CD4-positive, alpha-beta T cell treated with Interleukin-17A for 1 hour (primary cell): ENCODE results near the gene GNG7.

ENCODE experiments used
- DNase-seq: peaks from one replicate; pipeline ENCODE4 v3.0.0-alpha.2; 2020

Gene GNG7

GRCh38 chr19:2639999-2640398, 62.5 kb downstream of the GNG7 start:
- DNase-seq = no peak

DNA sequence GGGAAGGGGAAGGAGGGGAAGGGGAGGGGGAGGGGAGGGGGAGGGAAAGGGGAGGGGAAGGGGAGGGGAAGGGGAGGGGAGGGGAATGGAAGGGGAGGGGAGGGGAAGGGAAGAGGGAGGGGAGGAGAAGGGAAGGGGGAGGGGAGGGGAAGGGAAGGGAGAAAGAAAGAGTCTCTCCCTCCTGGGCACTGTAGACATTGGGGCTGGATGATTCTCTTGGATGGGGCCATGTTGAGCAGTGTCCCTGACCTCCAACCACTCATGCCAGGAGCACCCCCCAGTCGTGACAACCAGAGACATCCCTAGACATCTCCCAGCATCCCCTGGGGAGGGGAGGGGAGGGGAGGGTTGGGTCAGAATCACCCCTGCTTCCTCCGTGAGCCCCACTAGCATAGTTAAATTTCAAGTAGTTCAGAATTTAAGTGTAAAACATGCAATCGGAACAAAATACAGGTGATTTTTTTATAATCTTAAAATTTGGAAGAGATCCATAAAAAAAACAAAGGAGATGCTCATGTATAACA, 64.0 kb downstream of the GNG7 start:
- DNase-seq = no peak

GRCh38 chr19:2636897-2637683, 65.4 kb downstream of the GNG7 start:
- DNase-seq = peak; percentile 81

- no peak for DNase-seq
Measured at GRCh38 chr19:2636141-2636896, 66.2 kb downstream of the GNG7 start.

GRCh38 chr19:2634960-2635359, 67.5 kb downstream of the GNG7 start:
- DNase-seq = no peak

GRCh38 chr19:2634228-2634951, 68.1 kb downstream of the GNG7 start:
- no peak for DNase-seq

DNA sequence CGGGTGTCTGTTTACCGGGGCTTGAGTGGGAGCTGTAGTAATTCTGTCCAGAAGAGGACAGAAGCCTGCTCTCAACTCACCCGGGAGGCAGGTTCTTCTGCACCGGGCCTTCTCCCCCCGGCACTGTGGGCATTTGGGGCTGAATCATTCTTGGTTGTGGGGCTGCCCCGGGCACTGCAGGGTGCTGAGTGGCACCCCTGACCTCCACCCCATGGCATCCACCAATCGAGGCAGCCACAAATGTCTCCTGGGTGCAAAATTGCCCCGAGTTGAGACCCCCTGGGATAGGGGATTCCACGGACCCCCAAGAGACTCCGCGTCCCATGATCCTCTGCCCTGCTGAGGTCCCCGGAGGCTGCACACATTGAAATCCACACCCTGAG, 68.8 kb downstream of the GNG7 start:
- DNase-seq = no peak

DNA sequence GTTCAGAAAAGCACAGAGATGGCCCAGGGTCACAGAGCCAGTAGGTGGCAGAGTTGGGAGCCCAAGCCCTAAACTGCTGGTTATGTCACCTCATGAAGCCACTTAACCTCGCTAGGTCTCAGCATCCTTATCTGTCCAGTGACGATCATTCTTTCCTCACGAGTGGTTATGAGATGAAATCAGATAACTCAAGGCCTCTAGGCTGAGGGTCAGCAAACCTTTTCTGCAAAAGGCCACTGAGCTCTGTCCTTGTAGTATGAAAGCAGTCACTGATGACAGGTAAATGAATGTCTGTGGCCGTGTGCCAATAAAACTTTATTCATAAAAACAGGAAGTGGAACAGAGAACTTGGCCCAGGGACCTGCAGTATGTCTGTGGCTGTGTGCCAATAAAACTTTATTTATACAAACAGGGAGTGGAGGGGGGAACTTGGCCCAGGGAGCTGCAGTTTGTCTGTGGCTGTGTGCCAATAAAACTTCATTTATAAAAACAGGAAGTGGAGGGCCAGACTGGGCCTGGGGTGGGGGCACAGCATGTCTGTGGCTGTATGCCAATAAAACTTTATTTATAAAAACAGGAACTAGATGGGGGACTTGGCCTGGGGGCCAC, 71.2 kb downstream of the GNG7 start:
- peak; percentile 41 for DNase-seq

DNA sequence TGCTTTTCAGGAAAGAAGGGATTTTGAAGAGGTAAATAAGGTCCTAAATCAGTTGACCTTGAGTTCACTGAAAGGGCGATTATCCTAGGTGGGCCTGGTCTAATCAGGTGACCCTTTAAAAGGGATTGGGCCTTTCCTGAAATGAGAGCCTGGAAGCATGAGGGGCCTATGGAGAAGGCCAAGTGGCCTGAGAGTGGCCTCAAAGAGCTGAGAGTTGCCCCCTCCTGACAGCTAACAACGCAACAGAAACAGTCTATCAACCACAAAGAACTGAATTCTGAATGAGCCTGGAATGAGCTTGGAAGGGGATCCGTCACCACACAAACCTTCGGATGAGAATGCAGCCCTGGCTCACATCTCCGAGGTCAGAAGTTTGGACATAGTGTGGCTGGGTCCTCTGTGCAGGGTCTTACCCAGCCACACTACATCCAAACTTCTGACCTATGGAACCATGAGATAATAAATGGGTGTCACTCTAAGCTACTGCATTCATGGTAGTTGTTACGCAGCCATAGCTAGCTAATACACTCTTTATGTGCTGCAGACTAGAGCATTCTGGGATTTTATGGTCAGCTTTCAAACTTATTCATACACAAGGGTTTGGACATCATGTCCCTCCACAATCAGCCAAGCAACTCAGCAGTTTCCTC, 72.0 kb downstream of the GNG7 start:
- DNase-seq = no peak

- DNase-seq = peak; percentile 59
Measured at GRCh38 chr19:2629491-2630351, 72.8 kb downstream of the GNG7 start.

GRCh38 chr19:2628597-2628996, 73.9 kb downstream of the GNG7 start:
- no peak for DNase-seq

DNA sequence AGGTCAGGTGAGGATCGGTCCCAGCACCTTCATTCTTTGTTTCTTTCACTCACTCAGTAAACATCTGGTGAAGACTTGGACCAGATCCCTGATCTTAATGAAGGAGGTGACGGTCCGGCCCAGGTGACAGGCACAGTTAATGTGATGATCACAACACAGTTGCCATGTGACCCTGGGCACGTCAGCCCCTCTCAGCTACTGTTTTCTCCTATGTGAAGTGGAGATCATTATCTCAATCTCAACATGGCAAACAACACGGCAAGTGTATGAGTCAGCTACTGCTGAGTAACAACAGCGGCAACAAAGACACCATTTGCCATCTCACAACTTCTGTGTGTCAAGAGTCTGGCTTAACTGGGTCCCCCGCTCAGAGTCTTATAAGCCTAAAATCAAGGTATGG, 74.6 kb downstream of the GNG7 start:
- no peak for DNase-seq

DNA sequence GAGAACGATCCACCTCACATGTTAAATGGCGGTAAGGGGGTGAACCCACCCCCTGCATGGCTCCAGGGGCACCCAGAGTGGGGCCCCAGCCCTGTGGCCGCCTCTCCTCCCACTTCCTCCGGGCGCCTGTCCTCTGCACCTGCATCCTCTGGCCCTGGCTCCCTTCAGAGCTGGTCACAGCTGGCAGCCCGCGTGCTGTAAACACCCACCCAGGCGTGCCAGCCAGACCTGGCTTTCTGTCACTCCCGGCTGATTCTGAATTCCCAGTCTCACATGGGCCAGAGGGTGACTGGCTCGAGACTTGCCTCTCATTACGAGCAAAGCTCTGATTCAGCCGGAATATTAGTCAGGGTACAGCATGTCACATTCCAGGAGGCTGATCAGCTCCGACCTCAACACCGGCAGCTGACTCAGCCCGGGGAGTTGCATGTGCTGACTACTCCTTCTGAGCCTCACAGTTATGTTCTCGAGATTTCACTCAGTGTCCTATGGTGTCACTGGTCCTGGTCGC, 75.1 kb downstream of the GNG7 start:
- DNase-seq = no peak

DNA sequence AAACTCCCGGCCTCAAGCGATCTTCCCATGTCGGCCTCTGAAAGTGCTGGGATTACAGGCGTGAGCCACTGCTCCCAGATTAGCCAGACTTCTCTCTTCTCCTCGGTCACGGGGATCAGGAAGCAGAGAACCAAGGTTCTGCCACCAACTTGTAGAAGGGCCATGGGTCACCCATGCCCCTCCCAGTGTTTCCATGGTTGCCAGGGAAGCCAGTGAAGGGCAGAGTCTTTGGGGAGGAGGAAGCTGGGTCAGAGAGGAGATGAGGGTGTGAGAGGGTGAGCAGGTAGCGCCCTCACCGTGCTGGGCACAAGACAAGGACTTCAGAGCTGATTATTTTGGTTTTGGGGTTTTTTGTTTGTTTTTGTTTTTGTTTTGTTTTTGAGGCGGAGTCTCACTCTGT, 77.1 kb downstream of the GNG7 start:
- no peak for DNase-seq

GRCh38 chr19:2624537-2625091, 77.9 kb downstream of the GNG7 start:
- no peak for DNase-seq

DNA sequence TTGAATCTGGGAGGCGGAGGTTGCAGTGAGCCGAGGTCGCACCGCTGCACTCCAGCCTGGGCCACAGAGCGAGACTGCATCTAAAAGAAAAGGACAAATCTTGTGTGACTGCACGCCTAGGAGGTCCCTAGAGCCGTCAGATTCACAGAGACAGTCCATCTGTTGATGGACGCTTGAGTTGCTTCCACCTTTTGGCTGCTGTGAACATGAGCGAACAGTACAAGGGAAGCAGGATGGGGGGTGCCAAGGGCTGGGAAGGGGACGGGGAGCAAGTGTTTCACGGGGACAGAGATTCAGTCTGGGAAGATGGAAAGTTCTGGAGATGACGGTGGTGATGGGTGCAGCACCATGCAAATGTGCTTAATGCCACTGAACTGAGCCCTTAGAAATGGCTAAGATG, 78.7 kb downstream of the GNG7 start:
- no peak for DNase-seq

DNA sequence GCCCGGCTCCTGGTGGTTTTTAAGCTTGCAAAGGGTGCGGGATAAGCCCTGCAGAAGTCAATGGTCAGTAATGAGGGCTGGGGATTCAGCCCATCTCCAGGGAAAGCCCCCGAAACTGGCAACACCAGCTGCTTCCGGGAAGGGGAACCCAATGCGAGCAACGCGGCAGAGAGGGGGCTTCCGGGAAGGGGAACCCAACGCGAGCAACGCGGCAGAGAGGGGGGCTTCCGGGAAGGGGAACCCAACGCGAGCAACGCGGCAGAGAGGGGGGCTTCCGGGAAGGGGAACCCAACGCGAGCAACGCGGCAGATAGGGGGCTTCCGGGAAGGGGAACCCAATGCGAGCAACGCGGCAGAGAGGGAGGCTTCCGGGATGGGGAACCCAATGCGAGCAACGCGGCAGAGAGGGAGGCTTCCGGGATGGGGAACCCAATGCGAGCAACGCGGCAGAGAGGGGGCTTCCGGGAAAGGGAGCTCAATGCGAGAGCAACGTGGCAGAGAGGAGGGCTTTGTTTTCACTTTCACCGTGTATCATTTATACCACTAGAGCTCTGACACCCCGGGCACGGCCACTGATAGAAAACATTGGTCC, 80.0 kb downstream of the GNG7 start:
- peak; percentile 86 for DNase-seq

DNA sequence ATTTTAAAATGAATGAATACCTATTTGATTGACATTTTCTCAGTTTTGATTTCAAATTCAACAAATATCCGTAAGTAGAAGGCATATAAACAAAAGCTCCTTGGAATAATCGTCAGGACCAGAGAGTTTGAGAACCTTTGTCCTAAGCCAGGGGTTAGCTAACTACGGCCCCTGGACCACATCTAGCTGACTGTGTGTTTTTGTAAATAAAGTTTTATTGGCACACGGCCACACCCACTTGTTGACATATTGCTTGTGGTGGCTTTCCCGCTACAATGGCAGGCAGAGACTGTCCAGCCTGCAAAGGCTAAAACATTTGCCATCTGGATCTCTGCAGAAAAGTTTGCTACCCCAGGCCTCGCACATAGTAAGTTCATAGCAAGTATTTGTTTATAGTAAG, 83.4 kb downstream of the GNG7 start:
- DNase-seq = no peak

- DNase-seq = peak; percentile 68
Measured at GRCh38 chr19:2618611-2619010, 83.9 kb downstream of the GNG7 start.

DNA sequence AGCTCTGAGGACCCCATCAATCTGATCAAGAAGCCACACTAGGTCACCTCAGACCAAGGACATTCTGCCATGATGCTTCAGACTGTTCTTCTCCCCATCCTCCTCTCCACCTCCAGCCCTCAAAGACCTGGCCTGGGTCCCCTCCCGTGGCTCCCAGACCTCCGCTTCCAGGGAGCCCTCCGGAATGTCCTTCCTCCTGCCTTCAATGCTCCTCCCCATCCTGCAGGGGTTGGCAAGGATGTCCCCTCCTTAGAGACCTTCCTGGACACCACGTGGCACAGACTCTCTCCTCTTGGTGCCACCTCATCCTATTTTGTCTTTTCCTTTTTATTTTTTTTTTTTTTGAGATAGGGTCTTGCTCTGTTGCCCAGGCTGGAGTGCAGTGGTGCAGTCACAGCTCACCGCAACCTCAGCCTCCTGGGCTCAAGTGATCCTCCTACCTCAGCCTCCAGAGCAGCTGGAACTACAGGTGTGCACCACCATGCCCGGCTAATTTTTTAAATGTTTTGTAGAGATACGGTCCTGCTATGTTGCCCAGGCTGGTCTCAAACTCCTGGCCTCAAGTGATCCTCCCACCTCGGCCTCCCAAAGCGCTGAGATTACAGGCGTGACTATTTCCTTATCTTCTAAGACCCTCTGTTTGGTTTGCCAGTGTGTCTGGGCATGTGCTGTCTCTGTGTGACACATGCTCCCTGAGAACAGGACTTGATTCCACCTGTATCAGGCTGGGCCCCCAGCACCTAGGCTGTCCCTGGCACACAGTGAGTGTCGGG, 84.9 kb downstream of the GNG7 start:
- DNase-seq = no peak
